ENCODE data around the gene ARL8B. TPM values are rescaled to one million over a fixed set of nuclear protein-coding genes. Genes with fewer than 3 reads are reported as not detected.

The ARL8B gene
- total and polyA plus RNA-seq, 2 of the 8 experiments (the other 6 are each of a cell fraction or from before 2014, with no cell fraction given): 14.5 to 27.8 TPM

- TF ChIP-seq CHD7 (IDR thresholded peaks at IDR 0.05; ENCODE audit: insufficient replicate concordance, low read length) (no peak), TEAD4 (IDR thresholded peaks at IDR 0.05; ENCODE audit: low read depth, low read length) (no peak), RFX5 (IDR thresholded peaks at IDR 0.05; ENCODE audit: borderline replicate concordance, low read depth, low read length) (no peak), KDM5A (IDR thresholded peaks at IDR 0.05; ENCODE audit: low read length) (no peak), YY1 (IDR thresholded peaks at IDR 0.05; ENCODE audit: low read depth, low read length) (no peak), EP300 (IDR thresholded peaks at IDR 0.05; ENCODE audit: borderline replicate concordance in 1 of 2, low read depth in 2 of 2, low read length in 2 of 2) (no peak), CHD1 (IDR thresholded peaks at IDR 0.05; ENCODE audit: low read depth, low read length) (no peak), POU5F1 (IDR thresholded peaks at IDR 0.05; ENCODE audit: low read depth, low read length) (no peak), RXRA (IDR thresholded peaks at IDR 0.05; ENCODE audit: insufficient read depth, low read depth, low read length) (no peak), CTBP2 (IDR thresholded peaks at IDR 0.05; ENCODE audit: borderline replicate concordance, insufficient read depth, insufficient read length, low read length) (no peak), RAD21 (IDR thresholded peaks at IDR 0.05 in 1 of 2, conservative IDR thresholded peaks at IDR 0.05 in 1 of 2; ENCODE audit: low read depth in 2 of 2, low read length in 2 of 2) (no peak), SUZ12 (IDR thresholded peaks at IDR 0.05; ENCODE audit: low read length) (no peak)
Observed at GRCh38 chr3:5221701-5222100, 99.6 kb downstream of the ARL8B start (continued).

All from H1 (cell line).